ENCODE results near the gene CFLAR.

The CFLAR gene

GRCh38 chr2:201135386-201135785 lies 19.4 kb downstream of the CFLAR start:
- CTCF ChIA-PET: interaction anchor here (0.6 to 1.1 kb wide), 4 partner anchors 9 to 23 kb away, joined by 3 to 4 read pairs (median 3); no protein-coding TSS in a partner anchor
- peaks cover 6 to 45% of the 10 kb centered on the region in 2 experiments; a peak in 2 of 3 replicates for H3K36me3 ChIP-seq (ENCODE audit: control insufficient read depth in 2 of 2, insufficient read depth in 1 of 2, low read length in 2 of 2)
- no peak overlapping the region for H3K27ac ChIP-seq (ENCODE audit: extremely low read depth, low read depth, low read length)
- H3K4me3 ChIP-seq (ENCODE audit: low read depth, low read length): no peak overlapping the region
- no peaks in the 10 kb centered on the region for H3K9me3 ChIP-seq (ENCODE audit: control insufficient read depth, insufficient read depth, low read depth, low read length)
- POLR2A ChIA-PET: no interaction called here
- H3K4me1 ChIP-seq (ENCODE audit: control insufficient read depth, insufficient read depth, low read length): no peaks in the 10 kb centered on the region
- TF ChIP-seq HOXD13 (CRISPR knock-in tag; IDR thresholded peaks at IDR 0.05; ENCODE audit: borderline replicate concordance): no peak
- no peak for TF ChIP-seq KLF8 (tag by site-specific recombination; IDR thresholded peaks at IDR 0.05)

GRCh38 chr2:201136889-201137321 lies 20.9 kb downstream of the CFLAR start:
- CTCF ChIA-PET: no interaction called here
- POLR2A ChIA-PET: no interaction called here
- no peak overlapping the region for H3K27ac ChIP-seq (ENCODE audit: extremely low read depth, low read depth, low read length)
- H3K4me1 ChIP-seq (ENCODE audit: control insufficient read depth, insufficient read depth, low read length): no peaks in the 10 kb centered on the region
- TF ChIP-seq ATF2 (tag by site-specific recombination; IDR thresholded peaks at IDR 0.05; ENCODE audit: low read depth) (no peak), ZNF529 (tag by site-specific recombination; IDR thresholded peaks at IDR 0.05; ENCODE audit: insufficient replicate concordance) (no peak), ZBTB21 (tag by site-specific recombination; IDR thresholded peaks at IDR 0.05) (no peak)
- peaks cover 13 to 45% of the 10 kb centered on the region in 2 experiments for H3K36me3 ChIP-seq (ENCODE audit: control insufficient read depth in 2 of 2, insufficient read depth in 1 of 2, low read length in 2 of 2)
- H3K9me3 ChIP-seq (ENCODE audit: control insufficient read depth, insufficient read depth, low read depth, low read length): no peaks in the 10 kb centered on the region
- H3K4me3 ChIP-seq (ENCODE audit: low read depth, low read length): no peak overlapping the region

GRCh38 chr2:201137505-201138400 lies 21.8 kb downstream of the CFLAR start:
- CTCF ChIA-PET: interaction anchor here (0.6 kb wide), 1 partner anchor 11 kb away, joined by 3 read pairs; no protein-coding TSS in a partner anchor
- POLR2A ChIA-PET: no interaction called here
- TF ChIP-seq ZNF169 (tag by site-specific recombination; IDR thresholded peaks at IDR 0.05): no peak
- TF ChIP-seq YY2 (tag by site-specific recombination; IDR thresholded peaks at IDR 0.05): no peak
- TF ChIP-seq ZBTB48 (tag by site-specific recombination; IDR thresholded peaks at IDR 0.05): no peak
- no peak for TF ChIP-seq ZNF596 (tag by site-specific recombination; IDR thresholded peaks at IDR 0.05)
- no peak for TF ChIP-seq ZNF155 (tag by site-specific recombination; IDR thresholded peaks at IDR 0.05)
- TF ChIP-seq BCL11A (tag by site-specific recombination; IDR thresholded peaks at IDR 0.05; ENCODE audit: low read depth): no peak
- H3K9me3 ChIP-seq (ENCODE audit: control insufficient read depth, insufficient read depth, low read depth, low read length): no peaks in the 10 kb centered on the region
- H3K4me3 ChIP-seq (ENCODE audit: low read depth, low read length): no peak overlapping the region
- peaks cover 17 to 44% of the 10 kb centered on the region in 2 experiments for H3K36me3 ChIP-seq (ENCODE audit: control insufficient read depth in 2 of 2, insufficient read depth in 1 of 2, low read length in 2 of 2)
- H3K4me1 ChIP-seq (ENCODE audit: control insufficient read depth, insufficient read depth, low read length): no peaks in the 10 kb centered on the region
- no peak overlapping the region for H3K27ac ChIP-seq (ENCODE audit: extremely low read depth, low read depth, low read length)

GRCh38 chr2:201138401-201138970 lies 22.5 kb downstream of the CFLAR start:
- ChIA-PET CTCF (interaction anchor here (0.6 kb wide), 1 partner anchor 12 kb away, joined by 3 read pairs; no protein-coding TSS in a partner anchor), POLR2A (no interaction called here)
- Histone ChIP-seq H3K27ac (ENCODE audit: extremely low read depth, low read depth, low read length) (no peak overlapping the region), H3K9me3 (ENCODE audit: control insufficient read depth, insufficient read depth, low read depth, low read length) (no peaks in the 10 kb centered on the region), H3K4me1 (ENCODE audit: control insufficient read depth, insufficient read depth, low read length) (no peaks in the 10 kb centered on the region), H3K36me3 (ENCODE audit: control insufficient read depth in 2 of 2, insufficient read depth in 1 of 2, low read length in 2 of 2) (peaks cover 21 to 37% of the 10 kb centered on the region in 2 experiments), H3K4me3 (ENCODE audit: low read depth, low read length) (no peak overlapping the region)
- TF ChIP-seq ZNF169 (tag by site-specific recombination; IDR thresholded peaks at IDR 0.05) (no peak), ZIC2 (tag by site-specific recombination; IDR thresholded peaks at IDR 0.05) (no peak), ZFP69B (tag by site-specific recombination; IDR thresholded peaks at IDR 0.05) (no peak), ZNF660 (tag by site-specific recombination; IDR thresholded peaks at IDR 0.05) (no peak), PRDM10 (tag by site-specific recombination; IDR thresholded peaks at IDR 0.05) (no peak), INSM2 (tag by site-specific recombination; IDR thresholded peaks at IDR 0.05) (no peak), ZNF423 (tag by site-specific recombination; IDR thresholded peaks at IDR 0.05) (no peak), KLF17 (tag by site-specific recombination; IDR thresholded peaks at IDR 0.05) (no peak), ZNF221 (tag by site-specific recombination; IDR thresholded peaks at IDR 0.05; ENCODE audit: borderline replicate concordance) (no peak)

Measured in HEK293 (cell line).